OCI-LY1 (cell line): ENCODE results near the gene H1-8.
"Not testable (repeated sequence)": the region's sequence is repeated elsewhere in the genome, so short reads cannot be mapped to it uniquely, and the experiment has no call there.

ENCODE experiments used
- CTCF ChIP-seq: fragments of 200-600 bp; sonication (generic), shearing (Covaris generic); IDR thresholded peaks from 2 replicates; pipeline ENCODE4 v1.5.1; 2017; ENCODE audit warnings: mild to moderate bottlenecking, antibody characterized with exemption, low read length, moderate library complexity, mixed read lengths
- EZH2 ChIP-seq: fragments of 200-600 bp; sonication (generic), shearing (Covaris generic); IDR thresholded peaks from 2 replicates; pipeline ENCODE4 v1.8.0; 2017; ENCODE audit warnings: borderline replicate concordance, mixed run types, mild to moderate bottlenecking, antibody characterized with exemption, low read length, moderate library complexity, mixed read lengths

GRCh38 chr3:129515821-129516432 is 27.0 kb upstream of the H1-8 start:
- not testable (repeated sequence) for TF ChIP-seq CTCF, EZH2
